ENCODE data around the gene CD164L2.
"Not testable (repeated sequence)": the region's sequence is repeated elsewhere in the genome, so short reads cannot be mapped to it uniquely, and the experiment has no call there.

Gene CD164L2

DNA sequence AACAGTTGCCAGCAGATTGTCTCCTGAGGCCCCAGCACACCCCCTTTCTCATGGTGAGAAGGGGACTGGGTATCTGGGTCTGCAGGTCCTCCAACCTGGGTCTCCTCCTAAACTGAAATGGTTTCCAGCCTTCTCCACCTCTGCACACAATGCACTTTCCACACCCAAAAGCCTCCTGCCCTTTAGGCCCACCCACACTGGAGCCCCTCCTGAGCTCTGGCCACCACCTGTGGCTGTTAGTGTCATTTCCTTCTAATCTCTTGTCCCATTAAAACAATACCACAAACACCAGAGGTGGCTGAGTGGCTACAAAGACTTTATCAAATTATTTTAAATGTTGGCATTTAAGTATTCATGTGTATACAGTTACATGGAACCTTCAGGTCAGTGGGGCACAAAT, 20.8 kb upstream of the CD164L2 start:
- DNase-seq = no peak

- DNase-seq = no peak
Observed at GRCh38 chr1:27403065-27403726, 20.1 kb upstream of the CD164L2 start.

GRCh38 chr1:27402349-27402754, 19.2 kb upstream of the CD164L2 start:
- DNase-seq = peak in 1 of 2 experiments; percentile 29

GRCh38 chr1:27400963-27401341, 17.8 kb upstream of the CD164L2 start:
- no peak for DNase-seq

GRCh38 chr1:27400082-27400962, 17.2 kb upstream of the CD164L2 start:
- peak in 1 of 2 experiments; percentile 53 for DNase-seq

DNA sequence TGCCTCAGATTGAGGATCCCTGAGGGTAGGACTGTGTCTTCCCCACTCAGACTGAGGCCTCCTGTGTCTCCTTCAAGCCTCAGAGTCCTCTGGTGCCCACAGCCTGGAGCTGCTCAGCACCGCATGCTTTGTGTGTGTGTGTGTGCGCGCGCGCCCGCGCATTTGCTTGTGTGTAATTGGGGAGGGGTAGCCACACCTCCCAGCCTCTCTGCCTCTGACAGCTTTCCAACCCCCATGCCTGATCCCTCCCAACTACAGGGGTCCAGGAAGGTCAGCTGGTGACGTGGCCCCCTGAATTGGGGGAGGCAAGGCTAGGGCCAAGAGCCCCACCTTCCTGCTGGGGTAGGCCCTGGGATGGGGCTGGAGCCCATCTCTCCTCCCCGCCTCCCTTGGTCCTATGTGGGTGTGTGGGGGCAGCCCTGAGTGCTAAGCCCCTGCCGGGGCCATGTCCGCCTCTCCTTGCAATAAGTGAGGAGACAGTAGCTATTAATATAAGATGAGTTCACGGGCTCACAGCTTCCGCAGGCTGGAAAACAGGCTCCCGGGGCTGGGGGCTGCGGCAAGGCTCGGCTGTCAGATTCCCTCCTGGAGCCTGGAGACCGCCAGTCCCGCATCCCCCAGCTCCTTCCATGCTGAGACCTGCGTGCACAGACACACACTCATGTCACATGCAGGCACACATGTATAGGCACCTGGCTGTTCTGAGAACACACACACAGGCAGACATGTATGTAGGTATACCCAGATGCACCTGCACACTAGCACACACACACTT, 16.3 kb upstream of the CD164L2 start:
- peak in 1 of 2 experiments; percentile 56 for DNase-seq

GRCh38 chr1:27398405-27399149, 15.4 kb upstream of the CD164L2 start:
- DNase-seq = no peak

DNA sequence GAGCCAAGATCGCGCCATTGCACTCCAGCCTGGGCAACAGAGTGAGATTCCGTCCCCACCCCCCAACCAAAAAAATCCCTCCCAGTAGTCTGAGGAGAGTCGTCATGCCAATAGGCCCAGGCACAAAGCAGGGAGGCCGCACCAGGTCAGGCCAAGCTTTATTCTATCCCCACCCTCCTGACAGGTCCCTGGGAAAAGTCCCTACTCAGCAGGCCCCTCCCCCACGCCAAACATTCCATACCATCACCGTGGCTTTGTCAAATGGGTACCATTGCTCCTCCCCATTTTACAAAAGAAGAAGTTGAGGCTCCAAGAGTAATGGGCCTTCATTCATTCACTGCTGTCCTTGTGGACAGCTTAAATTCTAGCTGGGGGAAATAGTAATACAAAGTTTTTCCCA, 14.6 kb upstream of the CD164L2 start:
- DNase-seq = no peak

DNA sequence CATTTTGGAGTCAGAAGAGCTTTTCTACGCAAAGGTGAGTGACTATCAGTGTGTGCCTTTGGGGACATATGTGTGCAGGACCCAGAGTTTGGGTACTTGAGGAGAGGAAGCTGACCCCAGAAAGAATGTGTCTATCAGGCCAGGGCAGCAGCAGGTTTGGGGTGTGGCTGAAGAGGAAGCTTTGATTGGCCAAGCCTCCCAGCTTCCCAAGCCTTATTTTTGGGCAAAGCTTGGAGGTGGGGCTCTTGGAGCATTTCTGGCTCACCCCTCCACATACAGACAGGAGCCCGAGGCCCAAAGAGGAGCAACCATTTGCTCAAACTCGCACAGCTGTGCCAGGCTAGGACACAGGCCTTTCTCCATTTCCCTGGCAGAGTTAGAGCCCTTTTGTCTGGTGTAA, 14.0 kb upstream of the CD164L2 start:
- no peak for DNase-seq

DNA sequence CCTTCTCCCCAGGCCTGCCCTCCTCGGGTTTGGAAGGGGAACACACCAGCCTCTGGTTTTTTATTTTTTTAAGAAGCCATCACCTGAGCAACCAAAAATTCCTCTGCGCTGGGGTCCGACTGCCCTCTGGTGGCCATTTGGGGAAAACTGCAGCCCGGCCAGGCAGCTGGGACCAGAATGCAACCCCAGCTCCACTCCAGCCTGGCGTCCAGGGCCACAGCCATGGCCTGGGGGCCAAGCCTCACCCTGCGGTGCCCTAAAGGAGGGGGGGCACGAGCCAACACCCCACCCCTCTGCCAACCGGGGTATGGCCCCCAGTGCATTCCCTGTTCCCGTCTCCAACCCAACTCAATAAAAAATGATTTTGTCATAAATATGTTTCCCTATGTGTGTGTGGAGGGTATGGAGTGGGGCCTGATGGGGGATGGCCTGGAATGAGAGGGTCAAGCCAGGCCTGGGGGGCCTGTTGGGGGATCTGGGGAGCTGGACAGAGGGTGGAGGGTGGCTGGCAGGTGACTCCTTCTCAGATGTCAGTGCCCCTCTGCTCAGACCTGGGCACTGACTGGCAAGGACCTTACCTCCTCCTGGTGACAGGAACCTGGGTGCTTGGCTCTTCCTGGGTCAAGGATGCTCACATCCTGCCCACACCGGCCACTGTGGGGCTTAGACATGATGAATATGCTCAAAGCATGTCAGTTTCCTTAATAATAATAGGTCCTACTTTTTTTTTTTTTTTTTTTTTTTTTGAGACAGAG, 12.5 kb upstream of the CD164L2 start:
- peak in 1 of 2 experiments; percentile 73 for DNase-seq

DNA sequence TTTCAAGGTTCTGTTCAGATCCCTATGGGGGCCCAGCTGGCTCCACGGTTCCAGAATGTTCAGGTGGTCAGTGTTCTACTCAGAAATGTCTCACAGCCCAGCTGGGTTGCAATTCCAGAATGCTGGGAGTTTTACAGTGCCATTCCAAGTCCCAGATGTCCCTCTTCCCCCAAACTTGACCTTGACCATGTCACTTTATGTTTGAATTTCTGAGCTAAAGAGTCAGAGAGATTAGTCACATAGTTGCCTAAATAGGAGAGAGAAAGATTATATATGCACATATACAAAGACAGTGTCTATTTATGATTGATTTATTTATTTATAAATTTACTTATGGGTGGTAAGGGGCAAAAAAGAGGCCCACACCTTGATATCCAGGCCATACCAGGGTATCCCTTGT, 11.8 kb upstream of the CD164L2 start:
- no peak for DNase-seq

GRCh38 chr1:27394282-27394658, 11.1 kb upstream of the CD164L2 start:
- no peak for DNase-seq

GRCh38 chr1:27393641-27394281, 10.6 kb upstream of the CD164L2 start:
- no peak for DNase-seq

DNA sequence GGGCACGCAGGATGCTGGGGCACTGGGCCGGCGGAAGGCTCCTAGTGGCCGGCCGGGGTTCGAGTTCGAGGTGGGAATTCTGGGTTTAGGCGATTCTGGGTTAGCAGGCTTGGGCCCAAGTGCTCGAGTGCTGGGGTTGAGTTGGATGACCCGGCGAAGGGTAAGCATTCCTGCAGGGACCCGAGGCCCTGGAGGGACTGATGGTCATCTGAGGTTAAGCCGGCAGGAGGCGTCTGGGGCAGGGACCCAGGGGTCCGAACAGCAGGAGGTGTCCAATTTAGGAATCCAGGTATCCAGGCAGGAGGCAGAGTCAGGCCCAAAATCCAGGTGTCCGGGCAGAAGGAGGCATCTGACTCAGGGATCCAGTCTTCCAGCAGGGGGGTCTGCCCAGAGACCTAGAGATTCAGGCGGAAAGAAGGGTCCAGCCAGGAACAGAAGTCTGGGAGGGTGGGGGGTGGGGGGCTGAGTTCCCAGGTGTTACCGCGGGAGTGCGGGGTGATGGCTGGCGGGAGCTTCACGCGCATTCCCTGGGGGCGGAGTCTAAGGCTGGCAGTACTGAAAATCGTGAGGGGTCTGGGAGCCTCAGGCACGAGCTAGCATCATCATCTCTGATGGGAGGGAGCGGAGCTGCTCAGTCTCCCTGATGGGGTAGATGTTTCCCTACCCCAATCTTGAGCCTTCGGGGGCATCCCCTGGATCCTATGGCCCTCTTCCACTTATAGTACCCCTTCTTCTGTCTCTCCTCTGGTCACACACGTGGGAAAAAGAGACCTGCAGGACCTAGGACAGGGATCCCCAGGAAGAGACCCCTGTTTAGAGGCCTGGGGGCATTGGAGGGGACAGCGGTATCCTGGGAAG, 9.9 kb upstream of the CD164L2 start:
- peak in 1 of 2 experiments; percentile 15 for DNase-seq

DNA sequence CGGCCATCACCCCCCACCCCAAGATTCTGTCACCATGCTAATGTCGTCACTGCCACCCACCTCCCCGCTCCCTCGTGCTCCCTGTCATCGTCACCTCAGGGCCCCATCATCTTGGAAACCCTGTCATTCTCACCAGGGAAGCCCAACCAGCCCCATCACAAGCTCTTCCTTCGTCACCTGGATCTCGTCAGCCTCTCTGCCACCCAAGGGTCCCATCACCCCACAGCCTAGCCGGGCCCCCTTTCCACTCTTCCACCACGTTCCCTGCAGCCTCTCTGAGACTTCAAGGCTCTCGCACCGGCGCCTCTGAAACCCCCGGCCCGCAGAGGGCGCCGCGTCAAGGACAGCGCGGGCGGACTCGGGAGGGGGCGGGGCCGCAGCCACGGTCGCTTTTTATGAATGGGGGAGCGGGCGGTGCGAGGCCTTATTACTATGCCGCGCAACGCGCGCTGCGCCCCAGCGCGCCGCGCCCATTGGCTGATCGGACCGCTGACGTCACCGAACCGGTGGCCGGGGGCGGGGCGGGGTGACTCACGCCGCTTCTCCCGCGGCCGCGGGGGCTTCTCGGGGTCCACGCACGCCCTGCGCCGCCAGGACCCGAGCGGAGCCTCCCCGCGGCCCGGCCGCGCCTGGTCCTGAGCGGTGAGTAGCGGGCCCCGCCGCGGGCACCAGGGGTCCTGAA, 9.1 kb upstream of the CD164L2 start, which contains the start of gene GPR3:
GPR3 (plus strand) TSS at position 527 of the 682 bp plus-strand sequence. CDS start 1,177 bp downstream, outside the sequence.
- peak; percentile 40 to 94 for DNase-seq

- DNase-seq = peak in 1 of 2 experiments; percentile 61
Observed at GRCh38 chr1:27391511-27392095, 8.5 kb upstream of the CD164L2 start.

GRCh38 chr1:27388337-27389005, 5.3 kb upstream of the CD164L2 start:
- peak; percentile 32 to 82 for DNase-seq

- not testable (repeated sequence) for DNase-seq
Observed at GRCh38 chr1:27384797-27385196, 1.7 kb upstream of the CD164L2 start.

- no peak for DNase-seq
Observed at GRCh38 chr1:27383661-27384060, 528 bp upstream of the CD164L2 start.

All from NCI-H526 (cell line).